DND-41 (cell line): ENCODE data around the gene ZBTB42.

ENCODE experiments used
- ATAC-seq: fragments of 200-7000 bp; cut with Tn5 transposase; 3 replicates; pipeline ENCODE4 v1.9.1; 2021; ENCODE audit warnings: low read depth; ENCODE audit not compliant: insufficient read depth
- DNase-seq: peaks from one replicate; pipeline ENCODE4 v3.0.0-alpha.2; 2020
- H2AFZ ChIP-seq: 2 replicates; pipeline ENCODE4 v1.6.0; 2012; ENCODE audit warnings: low read depth, low read length
- H3K27ac ChIP-seq: 2 replicates; pipeline ENCODE4 v1.5.1; 2012; ENCODE audit warnings: low read length, inconsistent platforms
- H3K27me3 ChIP-seq: fragments of 200-600 bp; sonication (generic); 2 replicates; pipeline ENCODE4 v1.6.0; 2012; ENCODE audit warnings: low read length, mild to moderate bottlenecking, inconsistent platforms; ENCODE audit not compliant: insufficient read depth, poor library complexity
- H3K36me3 ChIP-seq: 2 replicates; pipeline ENCODE4 v1.5.1; 2012; ENCODE audit warnings: low read length, inconsistent platforms; ENCODE audit not compliant: insufficient read depth
- H3K4me1 ChIP-seq: 2 replicates; pipeline ENCODE4 v1.5.1; 2012; ENCODE audit warnings: mild to moderate bottlenecking, low read length; ENCODE audit not compliant: insufficient read depth
- H3K4me2 ChIP-seq: 2 replicates; pipeline ENCODE4 v1.6.0; 2012; ENCODE audit warnings: mild to moderate bottlenecking, moderate library complexity, low read length, inconsistent platforms; ENCODE audit not compliant: insufficient read depth
- H3K4me3 ChIP-seq, 2 experiments: fragments of 200-600 bp in 1 of 2; shearing (Covaris generic) in 1 of 2; 2 replicates each; pipeline ENCODE4 v1.5.1; 2012 to 2016; ENCODE audit warnings: inconsistent platforms in 2 of 2, low read length in 2 of 2, mild to moderate bottlenecking in 2 of 2, low read depth in 1 of 2, moderate library complexity in 1 of 2
- H3K79me2 ChIP-seq: 2 replicates; pipeline ENCODE4 v1.6.0; 2012; ENCODE audit warnings: low read length, inconsistent platforms; ENCODE audit not compliant: insufficient read depth
- H3K9ac ChIP-seq: 2 replicates; pipeline ENCODE4 v1.6.0; 2012; ENCODE audit warnings: low read depth, mild to moderate bottlenecking, inconsistent platforms, low read length, moderate library complexity
- H3K9me3 ChIP-seq: 2 replicates; pipeline ENCODE4 v1.5.1; 2012; ENCODE audit warnings: low read length, moderate library complexity, mild to moderate bottlenecking, inconsistent platforms; ENCODE audit not compliant: insufficient read depth, severe bottlenecking
- H4K20me1 ChIP-seq: 2 replicates; pipeline ENCODE4 v1.6.0; 2012; ENCODE audit warnings: low read length; ENCODE audit not compliant: insufficient read depth
- EZH2 ChIP-seq: IDR thresholded peaks from 3 replicates; pipeline ENCODE4 v1.6.1; 2012; ENCODE audit warnings: borderline replicate concordance, low read depth, mild to moderate bottlenecking, moderate library complexity, low read length, inconsistent platforms; ENCODE audit not compliant: severe bottlenecking
- TF ChIP-seq, protein P1 (sequence below): IDR thresholded peaks from 2 replicates; pipeline ENCODE4 v1.5.1; 2012; ENCODE audit warnings: borderline replicate concordance, low read length, moderate library complexity, mild to moderate bottlenecking; ENCODE audit not compliant: poor library complexity, severe bottlenecking; ENCODE audit errors: extremely low read depth

The ZBTB42 gene

DNA sequence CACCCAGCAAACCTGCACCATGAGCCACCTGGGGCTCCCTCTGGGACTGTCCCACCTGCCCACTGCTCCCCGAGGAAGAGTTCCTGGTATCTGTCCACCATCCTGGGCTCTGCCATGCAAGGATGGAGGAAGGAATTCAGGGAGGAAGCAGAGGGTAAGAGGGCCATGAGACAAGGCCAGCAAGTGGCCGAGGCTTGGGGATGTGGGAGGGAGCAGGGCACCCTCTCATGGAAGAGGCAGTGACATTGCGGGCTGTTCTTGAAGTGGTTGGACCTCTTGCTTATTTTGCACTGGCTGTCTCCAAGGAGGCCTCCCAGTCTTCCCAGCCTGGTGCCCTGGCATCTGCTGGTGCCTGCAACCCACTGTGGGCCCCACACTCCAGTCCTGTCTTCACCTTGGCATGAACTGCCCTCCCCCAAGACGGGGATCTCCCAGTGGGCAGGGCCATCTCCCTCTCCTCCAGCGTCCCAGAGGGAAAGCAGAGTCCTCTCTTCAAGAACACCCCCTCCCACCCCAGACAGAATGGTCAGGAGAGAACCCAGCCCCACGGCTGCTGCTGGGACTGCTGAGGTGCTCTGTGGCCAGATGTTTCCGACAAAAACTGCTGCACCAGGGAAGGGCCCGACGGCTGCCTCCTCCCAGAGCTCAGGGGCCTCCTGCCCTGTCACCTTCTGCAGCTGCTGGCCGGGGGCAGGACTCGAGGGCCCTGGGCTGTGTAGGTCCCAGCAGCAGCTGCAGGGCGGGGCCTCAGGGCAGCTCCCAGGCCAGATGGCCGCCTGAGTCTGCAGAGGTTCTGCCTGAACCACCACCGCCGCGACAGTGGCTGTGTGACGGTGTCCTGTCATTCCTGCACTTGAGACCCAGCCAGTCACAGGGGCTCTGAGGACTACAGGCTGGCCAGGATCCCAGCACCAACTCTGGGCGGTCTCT is 3.5 kb upstream of the ZBTB42 start:
- Histone ChIP-seq H3K4me1 (peaks cover 52% of the 10 kb centered on the region), H3K9me3 (no peaks in the 10 kb centered on the region), H3K4me2 (no peak overlapping the region), H3K4me3 (no peak overlapping the region), H3K27me3 (no peaks in the 10 kb centered on the region), H3K79me2 (peaks cover 35% of the 10 kb centered on the region), H4K20me1 (peaks cover 36% of the 10 kb centered on the region), H3K27ac (no peak overlapping the region), H2AFZ (no peak overlapping the region), H3K36me3 (peaks cover 17% of the 10 kb centered on the region), H3K9ac (no peak overlapping the region)
- TF ChIP-seq EZH2 = no peak
- TF ChIP-seq, protein P1, sequence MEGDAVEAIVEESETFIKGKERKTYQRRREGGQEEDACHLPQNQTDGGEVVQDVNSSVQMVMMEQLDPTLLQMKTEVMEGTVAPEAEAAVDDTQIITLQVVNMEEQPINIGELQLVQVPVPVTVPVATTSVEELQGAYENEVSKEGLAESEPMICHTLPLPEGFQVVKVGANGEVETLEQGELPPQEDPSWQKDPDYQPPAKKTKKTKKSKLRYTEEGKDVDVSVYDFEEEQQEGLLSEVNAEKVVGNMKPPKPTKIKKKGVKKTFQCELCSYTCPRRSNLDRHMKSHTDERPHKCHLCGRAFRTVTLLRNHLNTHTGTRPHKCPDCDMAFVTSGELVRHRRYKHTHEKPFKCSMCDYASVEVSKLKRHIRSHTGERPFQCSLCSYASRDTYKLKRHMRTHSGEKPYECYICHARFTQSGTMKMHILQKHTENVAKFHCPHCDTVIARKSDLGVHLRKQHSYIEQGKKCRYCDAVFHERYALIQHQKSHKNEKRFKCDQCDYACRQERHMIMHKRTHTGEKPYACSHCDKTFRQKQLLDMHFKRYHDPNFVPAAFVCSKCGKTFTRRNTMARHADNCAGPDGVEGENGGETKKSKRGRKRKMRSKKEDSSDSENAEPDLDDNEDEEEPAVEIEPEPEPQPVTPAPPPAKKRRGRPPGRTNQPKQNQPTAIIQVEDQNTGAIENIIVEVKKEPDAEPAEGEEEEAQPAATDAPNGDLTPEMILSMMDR = no peak
- no peak for DNase-seq
- no peak for ATAC-seq

DNA sequence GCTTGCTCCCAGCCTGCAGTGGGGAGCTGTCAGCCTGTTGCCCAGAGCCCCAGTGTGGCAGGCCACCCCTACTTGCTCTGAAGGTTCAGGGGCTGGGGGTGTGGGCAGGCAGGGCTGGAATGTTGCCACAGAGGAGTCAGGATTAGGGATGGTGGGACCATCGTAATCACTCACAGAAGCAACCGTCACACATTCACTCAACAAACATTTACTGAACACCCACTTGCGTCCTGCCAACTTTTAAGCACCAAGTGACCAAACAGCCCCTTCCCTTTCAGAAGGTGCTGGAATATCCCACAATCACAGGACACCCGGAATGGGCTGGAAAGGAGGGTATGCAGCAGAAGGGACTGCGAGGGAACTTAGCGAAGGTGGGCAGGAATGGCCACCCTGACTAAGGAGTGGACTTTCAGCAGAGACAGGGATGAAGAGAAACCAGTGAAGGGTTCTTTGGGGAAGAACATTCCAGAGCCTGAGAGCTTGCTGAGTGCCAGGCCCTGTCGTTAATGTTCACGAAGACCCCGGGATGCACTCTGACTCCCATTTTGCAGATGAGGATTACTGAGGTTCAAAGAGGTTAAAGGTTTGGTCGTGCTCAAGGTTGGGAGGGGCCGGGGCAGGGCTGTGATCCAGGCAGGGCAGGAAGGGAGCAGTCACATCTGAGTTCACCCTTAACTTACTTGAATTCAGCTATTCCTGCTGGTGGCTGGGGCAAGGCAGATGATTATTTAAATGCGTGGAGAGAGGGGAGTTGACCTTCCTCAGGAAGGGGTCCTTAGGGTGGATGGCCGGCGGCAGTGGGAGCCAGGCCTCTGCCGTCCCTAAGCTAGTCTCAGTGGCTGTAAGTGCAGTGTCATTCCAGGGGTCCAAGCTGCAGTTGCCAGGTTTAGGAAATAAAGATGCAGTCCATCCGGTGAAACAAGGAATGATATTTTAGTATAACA is 2.3 kb upstream of the ZBTB42 start:
- no peaks in the 10 kb centered on the region for H3K9me3 ChIP-seq
- no peak overlapping the region for H3K27ac ChIP-seq
- no peak overlapping the region for H3K4me2 ChIP-seq
- no peak overlapping the region for H2AFZ ChIP-seq
- H3K9ac ChIP-seq = no peak overlapping the region
- TF ChIP-seq, protein P1 = no peak
- TF ChIP-seq EZH2 = no peak
- peaks cover 45% of the 10 kb centered on the region for H3K4me1 ChIP-seq
- H3K4me3 ChIP-seq = no peak overlapping the region
- ATAC-seq (no peak), DNase-seq (no peak)
- peaks cover 9% of the 10 kb centered on the region; the same call in 1 of the 2 replicates for H3K36me3 ChIP-seq
- peaks cover 31% of the 10 kb centered on the region for H4K20me1 ChIP-seq
- H3K79me2 ChIP-seq = peaks cover 23% of the 10 kb centered on the region
- H3K27me3 ChIP-seq = no peaks in the 10 kb centered on the region

DNA sequence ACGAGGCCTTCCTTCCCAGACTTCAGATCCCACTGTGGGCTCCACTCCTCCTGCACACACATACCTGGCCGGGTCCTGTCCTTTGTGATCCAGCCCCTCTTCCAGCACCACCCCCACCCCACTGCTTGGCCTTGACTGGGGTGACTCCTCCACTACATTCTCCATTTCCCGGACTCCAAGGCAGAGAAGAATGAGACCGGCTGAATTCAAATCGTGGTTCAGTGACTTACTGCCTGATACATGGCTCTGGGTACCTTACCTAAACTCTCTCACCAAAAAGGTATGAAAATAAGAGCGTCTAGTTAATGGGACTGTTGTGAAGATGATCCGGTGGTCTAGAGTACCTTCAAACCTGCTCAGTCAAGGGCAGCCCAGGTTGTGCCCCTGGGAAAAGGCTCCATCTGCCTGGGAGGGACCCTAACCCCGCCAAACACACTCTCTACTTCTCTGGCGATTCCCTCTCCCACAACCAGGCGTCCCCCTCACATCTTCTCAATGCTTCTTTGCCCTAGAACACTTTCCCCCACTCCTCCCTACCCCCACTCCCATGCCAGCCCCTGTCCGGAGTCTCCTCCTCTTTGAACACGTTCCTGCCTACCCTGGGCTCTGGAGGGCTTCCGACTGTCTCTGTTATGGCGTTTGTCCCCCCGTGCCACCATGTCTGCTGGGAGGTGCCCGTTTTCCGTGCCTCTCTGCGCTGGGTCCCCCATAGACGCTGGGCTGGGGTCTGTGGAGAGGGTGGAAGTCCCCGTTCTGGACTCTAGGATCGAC is 1.5 kb upstream of the ZBTB42 start:
- H3K9ac ChIP-seq = peak overlapping the region; percentile 29; the same call in 1 of the 2 replicates
- no peak for ATAC-seq
- peaks cover 15% of the 10 kb centered on the region for H3K79me2 ChIP-seq
- peaks cover 24% of the 10 kb centered on the region for H4K20me1 ChIP-seq
- H3K9me3 ChIP-seq = no peaks in the 10 kb centered on the region
- TF ChIP-seq EZH2 = no peak
- TF ChIP-seq, protein P1 = no peak
- H3K4me1 ChIP-seq = peaks cover 37% of the 10 kb centered on the region
- H3K36me3 ChIP-seq = peaks cover 3% of the 10 kb centered on the region; the same call in 1 of the 2 replicates
- no peaks in the 10 kb centered on the region for H3K27me3 ChIP-seq
- no peak overlapping the region for H3K4me3 ChIP-seq
- DNase-seq = no peak
- peak overlapping the region; percentile 50 for H2AFZ ChIP-seq
- peak overlapping the region; percentile 99; the same call in 1 of the 2 replicates for H3K4me2 ChIP-seq
- H3K27ac ChIP-seq = no peak overlapping the region
